Colonic mucosa (tissue), 4 donors: Measurements from ENCODE around the gene TPRA1. TPM values are rescaled to one million over a fixed set of nuclear protein-coding genes. Genes with fewer than 3 reads are reported as not detected.

Experiments used
- DNase-seq: peaks from one replicate; pipeline ENCODE4 v3.0.0-alpha.2; 2020
- H3K27ac ChIP-seq: fragments of 200-600 bp; one replicate; pipeline ENCODE4 v1.8.0; 2021
- H3K27me3 ChIP-seq: fragments of 200-600 bp; one replicate; pipeline ENCODE4 v1.8.0; 2021
- H3K36me3 ChIP-seq: fragments of 200-600 bp; one replicate; pipeline ENCODE4 v1.8.0; 2021
- H3K4me1 ChIP-seq: fragments of 200-600 bp; one replicate; pipeline ENCODE4 v1.8.0; 2021; ENCODE audit warnings: mild to moderate bottlenecking
- H3K4me3 ChIP-seq: fragments of 200-600 bp; one replicate; pipeline ENCODE4 v1.8.0; 2021
- H3K9ac ChIP-seq, 2 donors: one replicate each; pipeline ENCODE4 v1.7.0; 2013; ENCODE audit warnings: control low read depth in 2 of 2, low read depth in 2 of 2, low read length in 2 of 2
- H3K9me3 ChIP-seq: fragments of 200-600 bp; one replicate; pipeline ENCODE4 v1.8.0; 2021
- intact Hi-C: fragments of 100-400 bp; cut with DNase I; formaldehyde crosslinking; loops from one replicate; pipeline ENCODE4 v1.14.1; 2022
- total RNA-seq, 2 donors: library from RNA; stranded (reverse); fragmentation: NEBNext Ultra II Directional in 1 of 2; extraction: Animal tissue kit (Norgen Biotek cat#: 25700) in 1 of 2; gene quantifications; one replicate each; pipeline ENCODE4 v1.2.1, GENCODE V29; 2021
- TF ChIP-seq, protein P1 (sequence below): fragments of 200-600 bp; IDR thresholded peaks from one replicate; pipeline ENCODE4 v1.8.0; 2022; ENCODE audit warnings: antibody characterized with exemption, mild to moderate bottlenecking
- donor health status: healthy.
- donor health status: DM: no; HTN: no; CAD: no.
- donor health status: DM: no; HTN: no; CAD: no.

The TPRA1 gene
- total RNA-seq, 2 donors from 2014 or later, result 23.4 to 38.0 TPM

DNA sequence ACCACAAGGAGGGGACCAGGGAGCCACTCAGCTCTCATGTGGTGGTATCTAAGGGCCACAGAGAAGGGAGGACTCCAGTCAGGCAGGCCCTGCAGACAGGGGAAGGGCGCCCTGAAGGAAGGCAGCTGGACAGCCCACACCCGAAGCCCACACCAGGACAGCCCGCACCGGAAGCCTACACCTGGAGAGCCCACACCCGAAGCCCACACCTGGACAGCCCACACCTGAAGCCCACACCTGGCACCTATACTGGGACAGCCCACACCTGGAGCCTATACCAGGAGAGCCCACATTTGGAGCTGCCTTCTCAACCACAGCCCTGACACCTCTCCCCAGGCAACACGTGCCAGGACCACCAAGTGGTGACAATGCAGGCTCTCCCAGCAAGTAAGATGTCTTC lies 11.7 kb downstream of the TPRA1 start:
- Histone ChIP-seq H3K36me3 (no peaks in the 10 kb centered on the region), H3K27me3 (no peaks in the 10 kb centered on the region), H3K9me3 (no peaks in the 10 kb centered on the region), H3K9ac (no peak overlapping the region), H3K27ac (no peak overlapping the region), H3K4me3 (no peak overlapping the region), H3K4me1 (no peaks in the 10 kb centered on the region)
- intact Hi-C loops, result loop anchor here (10.0 kb wide), 1 partner anchor 256 kb away; no protein-coding TSS in a partner anchor
- TF ChIP-seq, protein P1, sequence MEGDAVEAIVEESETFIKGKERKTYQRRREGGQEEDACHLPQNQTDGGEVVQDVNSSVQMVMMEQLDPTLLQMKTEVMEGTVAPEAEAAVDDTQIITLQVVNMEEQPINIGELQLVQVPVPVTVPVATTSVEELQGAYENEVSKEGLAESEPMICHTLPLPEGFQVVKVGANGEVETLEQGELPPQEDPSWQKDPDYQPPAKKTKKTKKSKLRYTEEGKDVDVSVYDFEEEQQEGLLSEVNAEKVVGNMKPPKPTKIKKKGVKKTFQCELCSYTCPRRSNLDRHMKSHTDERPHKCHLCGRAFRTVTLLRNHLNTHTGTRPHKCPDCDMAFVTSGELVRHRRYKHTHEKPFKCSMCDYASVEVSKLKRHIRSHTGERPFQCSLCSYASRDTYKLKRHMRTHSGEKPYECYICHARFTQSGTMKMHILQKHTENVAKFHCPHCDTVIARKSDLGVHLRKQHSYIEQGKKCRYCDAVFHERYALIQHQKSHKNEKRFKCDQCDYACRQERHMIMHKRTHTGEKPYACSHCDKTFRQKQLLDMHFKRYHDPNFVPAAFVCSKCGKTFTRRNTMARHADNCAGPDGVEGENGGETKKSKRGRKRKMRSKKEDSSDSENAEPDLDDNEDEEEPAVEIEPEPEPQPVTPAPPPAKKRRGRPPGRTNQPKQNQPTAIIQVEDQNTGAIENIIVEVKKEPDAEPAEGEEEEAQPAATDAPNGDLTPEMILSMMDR, result no peak
- no peak for DNase-seq

DNA sequence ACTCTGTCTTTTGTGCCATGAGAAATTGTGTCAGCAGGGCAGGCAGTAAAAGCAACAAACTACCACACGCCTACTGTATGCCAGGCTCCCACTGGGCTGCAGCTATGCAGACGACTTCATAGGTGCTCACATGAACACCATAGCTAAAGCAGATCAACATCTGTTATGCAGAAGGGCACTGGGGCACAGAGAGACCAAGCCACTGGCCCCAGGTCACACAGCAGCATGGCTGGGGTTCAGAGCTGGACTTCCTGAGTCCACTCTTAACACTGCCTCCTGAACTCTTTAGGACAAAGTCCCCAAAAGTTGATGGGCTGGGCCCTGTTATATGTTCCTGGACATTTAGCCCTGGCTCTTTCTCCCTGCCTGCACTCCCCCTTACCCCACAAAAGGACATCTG lies 12.4 kb downstream of the TPRA1 start:
- Histone ChIP-seq H3K27ac (no peak overlapping the region), H3K27me3 (no peaks in the 10 kb centered on the region), H3K4me1 (no peaks in the 10 kb centered on the region), H3K4me3 (no peak overlapping the region), H3K36me3 (peaks cover 5% of the 10 kb centered on the region), H3K9ac (no peak overlapping the region), H3K9me3 (no peaks in the 10 kb centered on the region)
- no peak for DNase-seq
- TF ChIP-seq, protein P1, result no peak
- intact Hi-C loops, result loop anchor here (10.0 kb wide), 1 partner anchor 257 kb away; no protein-coding TSS in a partner anchor

DNA sequence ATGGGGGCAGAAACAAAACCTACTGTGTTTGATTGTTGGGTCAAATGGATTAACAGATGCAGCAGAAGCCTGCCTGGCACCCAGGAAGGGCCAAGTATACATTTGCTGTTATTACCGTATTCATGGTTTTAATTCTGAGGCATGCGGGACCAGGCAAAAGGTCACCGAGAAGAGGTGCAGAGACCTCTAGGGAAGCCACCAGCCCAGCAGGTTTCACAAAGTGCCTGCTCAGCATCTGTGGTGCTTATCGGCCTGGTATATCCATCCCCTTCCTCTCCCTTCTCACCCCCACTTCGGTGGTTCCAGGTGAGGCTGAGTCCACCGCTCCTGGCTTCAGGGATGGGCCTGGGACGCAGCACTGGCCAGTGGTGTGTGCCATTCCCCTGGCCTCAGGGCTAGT lies 13.1 kb downstream of the TPRA1 start:
- no peak overlapping the region for H3K9ac ChIP-seq
- no peaks in the 10 kb centered on the region for H3K27me3 ChIP-seq
- peaks cover 10% of the 10 kb centered on the region for H3K36me3 ChIP-seq
- TF ChIP-seq, protein P1, result no peak
- H3K27ac ChIP-seq, result no peak overlapping the region
- no peak overlapping the region for H3K4me3 ChIP-seq
- H3K9me3 ChIP-seq, result no peaks in the 10 kb centered on the region
- H3K4me1 ChIP-seq, result no peaks in the 10 kb centered on the region
- intact Hi-C loops, result loop anchor here (10.0 kb wide), 1 partner anchor 257 kb away; no protein-coding TSS in a partner anchor
- DNase-seq, result no peak

DNA sequence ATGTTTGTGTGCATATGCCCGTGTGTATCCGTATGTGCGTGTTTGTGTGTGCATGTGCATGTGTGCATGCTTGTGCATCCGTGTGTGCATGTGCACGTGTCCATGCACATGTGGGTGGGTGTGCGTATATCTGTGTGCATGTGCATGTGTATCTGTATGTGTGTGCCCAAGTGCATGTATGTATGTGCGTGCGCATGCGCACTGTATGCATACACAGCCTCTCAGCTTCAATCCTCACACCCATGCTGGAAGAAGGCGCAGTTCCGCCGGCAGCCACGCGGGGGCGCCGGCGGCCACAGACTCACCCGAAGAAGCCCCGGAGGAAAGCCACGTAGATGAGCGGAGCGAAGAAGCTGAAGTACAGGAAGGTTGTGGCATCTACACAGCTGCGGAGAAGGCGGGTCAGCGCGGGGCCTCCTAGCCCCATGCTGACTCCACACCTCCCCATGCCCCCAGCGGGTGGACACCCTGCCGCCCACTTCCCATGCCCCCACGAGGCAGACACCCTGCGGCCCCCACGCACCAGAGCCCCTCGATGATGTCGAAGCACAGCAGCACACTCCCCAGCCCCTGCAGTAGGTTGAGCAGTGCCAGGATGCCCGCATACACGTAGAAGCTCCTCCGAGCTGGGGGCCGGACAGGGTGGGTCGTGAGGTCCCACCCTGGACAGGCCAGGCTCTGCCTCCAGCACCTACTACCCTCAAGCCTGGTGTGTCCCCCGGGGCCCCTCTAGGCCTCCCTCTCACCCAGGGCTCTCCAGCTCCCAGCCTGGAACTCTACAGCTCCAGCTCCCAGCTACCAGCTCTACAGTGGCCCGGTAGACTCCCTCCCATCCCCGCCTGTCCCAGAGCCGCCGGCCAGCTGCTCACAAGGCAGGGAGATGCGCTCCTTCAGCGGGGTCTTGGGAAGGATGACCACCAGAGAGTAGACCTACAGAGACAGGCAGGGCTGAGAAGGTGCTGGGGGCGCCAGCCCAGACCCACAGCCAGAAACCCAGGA lies 15.4 kb downstream of the TPRA1 start:
- H3K4me3 ChIP-seq, result no peak overlapping the region
- no peak overlapping the region for H3K27ac ChIP-seq
- H3K36me3 ChIP-seq, result peaks cover 10% of the 10 kb centered on the region
- H3K9ac ChIP-seq, result no peak overlapping the region
- H3K27me3 ChIP-seq, result no peaks in the 10 kb centered on the region
- H3K9me3 ChIP-seq, result no peaks in the 10 kb centered on the region
- DNase-seq, result peak; percentile 91
- no peaks in the 10 kb centered on the region for H3K4me1 ChIP-seq
- intact Hi-C loops, result loop anchor here (10.0 kb wide), 1 partner anchor 260 kb away; no protein-coding TSS in a partner anchor
- TF ChIP-seq, protein P1, result peak; percentile 98

DNA sequence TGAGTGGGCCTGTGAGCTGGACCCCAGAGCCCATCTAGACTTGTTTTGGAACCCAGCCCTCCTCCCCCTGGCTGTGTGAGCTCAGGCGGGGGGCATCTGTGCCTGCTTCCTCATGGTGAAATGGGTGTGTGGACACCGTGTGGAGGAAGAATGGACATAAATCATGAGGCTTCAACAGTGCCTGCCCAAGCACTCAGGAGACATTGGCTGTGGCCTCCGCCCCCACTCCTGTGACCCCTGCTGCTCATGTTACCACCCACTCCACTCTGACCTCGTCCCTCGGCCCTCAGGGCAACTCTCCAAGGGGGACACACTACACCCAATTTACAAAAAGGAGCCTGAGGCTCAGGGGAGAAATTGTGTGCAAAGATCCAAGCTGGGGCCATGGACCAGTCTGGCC lies 16.6 kb downstream of the TPRA1 start:
- H3K9me3 ChIP-seq, result no peaks in the 10 kb centered on the region
- intact Hi-C loops, result loop anchor here (10.0 kb wide), 1 partner anchor 261 kb away; no protein-coding TSS in a partner anchor
- H3K36me3 ChIP-seq, result peaks cover 10% of the 10 kb centered on the region
- TF ChIP-seq, protein P1, result no peak
- H3K9ac ChIP-seq, result no peak overlapping the region
- no peak overlapping the region for H3K27ac ChIP-seq
- H3K27me3 ChIP-seq, result no peaks in the 10 kb centered on the region
- H3K4me1 ChIP-seq, result no peaks in the 10 kb centered on the region
- no peak for DNase-seq
- H3K4me3 ChIP-seq, result no peak overlapping the region
